ENCODE measurements around the gene ZC3H18.
"Not testable (repeated sequence)": the region's sequence is repeated elsewhere in the genome, so short reads cannot be mapped to it uniquely, and the experiment has no call there.

The ZC3H18 gene

GRCh38 chr16:88608076-88608475 lies 37.9 kb downstream of the ZC3H18 start:
- DNase-seq = no peak

- DNase-seq = not testable (repeated sequence)
Observed at GRCh38 chr16:88609426-88609825, 39.2 kb downstream of the ZC3H18 start.

GRCh38 chr16:88610080-88610479 lies 39.9 kb downstream of the ZC3H18 start:
- no peak for DNase-seq

- no peak for DNase-seq
Observed at GRCh38 chr16:88610909-88611812, 41.0 kb downstream of the ZC3H18 start.

- DNase-seq = no peak
Observed at GRCh38 chr16:88613293-88613692, 43.1 kb downstream of the ZC3H18 start.

- DNase-seq = no peak
Observed at GRCh38 chr16:88613911-88614817, 44.0 kb downstream of the ZC3H18 start.

- DNase-seq = no peak
Observed at GRCh38 chr16:88614818-88615580, 44.8 kb downstream of the ZC3H18 start.

- no peak for DNase-seq
Observed at GRCh38 chr16:88616320-88616719, 46.1 kb downstream of the ZC3H18 start.

GRCh38 chr16:88616736-88617135 lies 46.5 kb downstream of the ZC3H18 start:
- no peak for DNase-seq

GRCh38 chr16:88617268-88618031 lies 47.2 kb downstream of the ZC3H18 start:
- no peak for DNase-seq

- no peak for DNase-seq
Observed at GRCh38 chr16:88618182-88618955, 48.2 kb downstream of the ZC3H18 start.

GRCh38 chr16:88618956-88619667 lies 48.9 kb downstream of the ZC3H18 start:
- no peak for DNase-seq

- peak; percentile 73 to 84 for DNase-seq
Observed at GRCh38 chr16:88619859-88620815, 49.9 kb downstream of the ZC3H18 start.

GRCh38 chr16:88622125-88622524 lies 51.9 kb downstream of the ZC3H18 start:
- DNase-seq = no peak

- no peak for DNase-seq
Observed at GRCh38 chr16:88622866-88623265, 52.7 kb downstream of the ZC3H18 start.

GRCh38 chr16:88623858-88624257 lies 53.7 kb downstream of the ZC3H18 start:
- DNase-seq = no peak

GRCh38 chr16:88624481-88624880 lies 54.3 kb downstream of the ZC3H18 start:
- DNase-seq = no peak

GRCh38 chr16:88624977-88625576 lies 54.9 kb downstream of the ZC3H18 start:
- DNase-seq = no peak

- no peak for DNase-seq
Observed at GRCh38 chr16:88626646-88627045, 56.4 kb downstream of the ZC3H18 start.
